Adrenal gland (tissue), 5 donors: ENCODE data around the gene ANO6.

Experiments
- POLR2A ChIP-seq, 2 donors: fragments of 450-650 bp; IDR thresholded peaks; one replicate each; pipeline ENCODE4 v1.6.1; 2017; ENCODE audit warnings: antibody characterized with exemption in 2 of 2, mild to moderate bottlenecking in 2 of 2, moderate library complexity in 1 of 2
- TF ChIP-seq, protein P1 (sequence below), 6 experiments: fragments of 450-650 bp in 4 of 6; fragments of 200-600 bp in 2 of 6; sonication (generic) in 1 of 6; IDR thresholded peaks; 1 replicate in 5 of 6; 2 replicates in 1 of 6; pipeline versions ENCODE4 v1.5.1 to v1.8.0; 2016 to 2021; ENCODE audit warnings: antibody characterized with exemption in 6 of 6, mild to moderate bottlenecking in 2 of 6, moderate library complexity in 1 of 6
- donor health status: DM: no; HTN: no; CAD: no.

DNA sequence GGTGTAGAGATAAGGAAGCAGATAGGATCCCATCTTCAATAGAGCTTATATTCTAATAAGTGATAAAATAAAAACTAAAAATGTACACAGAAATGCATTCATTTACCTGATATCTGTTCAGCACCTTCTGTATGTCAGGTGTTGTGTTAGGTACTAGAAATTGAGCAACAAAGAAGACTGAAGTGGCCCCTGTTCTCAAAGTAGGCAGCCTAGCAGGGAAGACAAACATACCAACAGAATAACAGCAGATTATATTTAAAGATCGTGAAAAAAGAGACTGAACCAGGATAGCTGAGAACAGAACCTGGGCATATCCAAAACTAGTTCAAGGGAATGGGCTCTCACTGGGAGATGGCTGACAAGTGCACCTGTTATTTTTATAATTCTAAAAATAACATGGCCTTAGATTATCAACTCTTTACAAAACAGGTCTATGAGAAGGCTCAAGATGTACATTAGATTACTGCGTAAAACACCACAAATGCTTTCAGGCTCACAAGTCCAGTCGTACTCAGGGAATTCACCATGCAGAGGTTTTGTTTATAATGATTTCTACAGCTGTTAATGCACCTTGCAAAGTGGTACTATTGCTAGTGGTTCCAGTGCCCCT, 16.4 kb downstream of the ANO6 start:
- TF ChIP-seq, protein P1, sequence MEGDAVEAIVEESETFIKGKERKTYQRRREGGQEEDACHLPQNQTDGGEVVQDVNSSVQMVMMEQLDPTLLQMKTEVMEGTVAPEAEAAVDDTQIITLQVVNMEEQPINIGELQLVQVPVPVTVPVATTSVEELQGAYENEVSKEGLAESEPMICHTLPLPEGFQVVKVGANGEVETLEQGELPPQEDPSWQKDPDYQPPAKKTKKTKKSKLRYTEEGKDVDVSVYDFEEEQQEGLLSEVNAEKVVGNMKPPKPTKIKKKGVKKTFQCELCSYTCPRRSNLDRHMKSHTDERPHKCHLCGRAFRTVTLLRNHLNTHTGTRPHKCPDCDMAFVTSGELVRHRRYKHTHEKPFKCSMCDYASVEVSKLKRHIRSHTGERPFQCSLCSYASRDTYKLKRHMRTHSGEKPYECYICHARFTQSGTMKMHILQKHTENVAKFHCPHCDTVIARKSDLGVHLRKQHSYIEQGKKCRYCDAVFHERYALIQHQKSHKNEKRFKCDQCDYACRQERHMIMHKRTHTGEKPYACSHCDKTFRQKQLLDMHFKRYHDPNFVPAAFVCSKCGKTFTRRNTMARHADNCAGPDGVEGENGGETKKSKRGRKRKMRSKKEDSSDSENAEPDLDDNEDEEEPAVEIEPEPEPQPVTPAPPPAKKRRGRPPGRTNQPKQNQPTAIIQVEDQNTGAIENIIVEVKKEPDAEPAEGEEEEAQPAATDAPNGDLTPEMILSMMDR (IDR thresholded peaks at IDR 0.05) = no peak
- no peak for TF ChIP-seq POLR2A (IDR thresholded peaks at IDR 0.05)
